C4-2B (cell line): ENCODE results near the gene TMEM200B.

Experiments
- CTCF ChIP-seq: fragments of 450-650 bp; conservative IDR thresholded peaks from 2 replicates; pipeline ENCODE4 v1.5.1; 2017; ENCODE audit warnings: mild to moderate bottlenecking
- ZFX ChIP-seq: fragments of 450-650 bp; IDR thresholded peaks from 2 replicates; pipeline ENCODE4 v1.6.1; 2017

- TF ChIP-seq CTCF (no peak), ZFX (no peak)
These were observed 2.5 kb upstream of the TMEM200B start for GRCh38 chr1:29126198-29126597.
